NCI-H146 treated with DMSO at 0.1 percent for 48 hours (cell line): ENCODE measurements around the gene DLG5.

Experiments used
- DNase-seq: peaks from one replicate; lab custom pipeline; 2025; ENCODE audit not compliant: unreplicated experiment; lab: John Stamatoyannopoulos, UW

DLG5 gene

GRCh38 chr10:77798940-77799339 is 127.6 kb downstream of the DLG5 start:
- DNase-seq: no peak

GRCh38 chr10:77796311-77796915 is 130.1 kb downstream of the DLG5 start:
- no peak for DNase-seq

- no peak for DNase-seq
These were observed 131.0 kb downstream of the DLG5 start for GRCh38 chr10:77795426-77796055.

GRCh38 chr10:77794256-77795142 is 132.1 kb downstream of the DLG5 start:
- no peak for DNase-seq

GRCh38 chr10:77793831-77794230 is 132.7 kb downstream of the DLG5 start:
- no peak for DNase-seq

- no peak for DNase-seq
These were observed 134.4 kb downstream of the DLG5 start for GRCh38 chr10:77792155-77792554.

GRCh38 chr10:77791506-77791905 is 135.0 kb downstream of the DLG5 start:
- no peak for DNase-seq

GRCh38 chr10:77789861-77790260 is 136.7 kb downstream of the DLG5 start:
- no peak for DNase-seq

GRCh38 chr10:77789016-77789415 is 137.5 kb downstream of the DLG5 start:
- DNase-seq: no peak

- no peak for DNase-seq
These were observed 138.0 kb downstream of the DLG5 start for GRCh38 chr10:77788496-77789010.

GRCh38 chr10:77787440-77787839 is 139.1 kb downstream of the DLG5 start:
- DNase-seq: no peak

- no peak for DNase-seq
These were observed 141.7 kb downstream of the DLG5 start for GRCh38 chr10:77784856-77785255.

- no peak for DNase-seq
These were observed 144.1 kb downstream of the DLG5 start for GRCh38 chr10:77782328-77783061.

GRCh38 chr10:77781451-77782327 is 144.9 kb downstream of the DLG5 start:
- DNase-seq: no peak

GRCh38 chr10:77780180-77780579 is 146.4 kb downstream of the DLG5 start:
- DNase-seq: no peak

GRCh38 chr10:77776487-77776886 is 150.1 kb downstream of the DLG5 start:
- no peak for DNase-seq

- DNase-seq: no peak
These were observed 151.6 kb downstream of the DLG5 start for GRCh38 chr10:77774940-77775391.

- DNase-seq: no peak
These were observed 152.7 kb downstream of the DLG5 start for GRCh38 chr10:77773631-77774426.
